ENCODE data around the gene DMPK. TPM values are rescaled to one million over a fixed set of nuclear protein-coding genes. Genes with fewer than 3 reads are reported as not detected.
"Not testable (repeated sequence)": the region's sequence is repeated elsewhere in the genome, so short reads cannot be mapped to it uniquely, and the experiment has no call there.

The DMPK gene
- total RNA-seq, 1 donor from 2014 or later = 107 TPM

GRCh38 chr19:45800070-45800553, 17.8 kb upstream of the DMPK start:
- TF ChIP-seq, protein P1, sequence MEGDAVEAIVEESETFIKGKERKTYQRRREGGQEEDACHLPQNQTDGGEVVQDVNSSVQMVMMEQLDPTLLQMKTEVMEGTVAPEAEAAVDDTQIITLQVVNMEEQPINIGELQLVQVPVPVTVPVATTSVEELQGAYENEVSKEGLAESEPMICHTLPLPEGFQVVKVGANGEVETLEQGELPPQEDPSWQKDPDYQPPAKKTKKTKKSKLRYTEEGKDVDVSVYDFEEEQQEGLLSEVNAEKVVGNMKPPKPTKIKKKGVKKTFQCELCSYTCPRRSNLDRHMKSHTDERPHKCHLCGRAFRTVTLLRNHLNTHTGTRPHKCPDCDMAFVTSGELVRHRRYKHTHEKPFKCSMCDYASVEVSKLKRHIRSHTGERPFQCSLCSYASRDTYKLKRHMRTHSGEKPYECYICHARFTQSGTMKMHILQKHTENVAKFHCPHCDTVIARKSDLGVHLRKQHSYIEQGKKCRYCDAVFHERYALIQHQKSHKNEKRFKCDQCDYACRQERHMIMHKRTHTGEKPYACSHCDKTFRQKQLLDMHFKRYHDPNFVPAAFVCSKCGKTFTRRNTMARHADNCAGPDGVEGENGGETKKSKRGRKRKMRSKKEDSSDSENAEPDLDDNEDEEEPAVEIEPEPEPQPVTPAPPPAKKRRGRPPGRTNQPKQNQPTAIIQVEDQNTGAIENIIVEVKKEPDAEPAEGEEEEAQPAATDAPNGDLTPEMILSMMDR (IDR thresholded peaks at IDR 0.05; ENCODE audit: partially characterized antibody, unreplicated experiment) = no peak
- H3K4me3 Mint-ChIP-seq (ENCODE audit: unreplicated experiment) = no peak overlapping the region
- no peaks in the 10 kb centered on the region for H3K9me3 Mint-ChIP-seq (ENCODE audit: unreplicated experiment)
- H3K36me3 Mint-ChIP-seq (ENCODE audit: unreplicated experiment) = no peaks in the 10 kb centered on the region
- no peak overlapping the region for H3K27ac Mint-ChIP-seq (ENCODE audit: unreplicated experiment)
- DNase-seq = no peak
- peaks cover 5% of the 10 kb centered on the region for H3K27me3 Mint-ChIP-seq (ENCODE audit: unreplicated experiment)
- peaks cover 3% of the 10 kb centered on the region for H3K4me1 Mint-ChIP-seq (ENCODE audit: low read depth, unreplicated experiment)

DNA sequence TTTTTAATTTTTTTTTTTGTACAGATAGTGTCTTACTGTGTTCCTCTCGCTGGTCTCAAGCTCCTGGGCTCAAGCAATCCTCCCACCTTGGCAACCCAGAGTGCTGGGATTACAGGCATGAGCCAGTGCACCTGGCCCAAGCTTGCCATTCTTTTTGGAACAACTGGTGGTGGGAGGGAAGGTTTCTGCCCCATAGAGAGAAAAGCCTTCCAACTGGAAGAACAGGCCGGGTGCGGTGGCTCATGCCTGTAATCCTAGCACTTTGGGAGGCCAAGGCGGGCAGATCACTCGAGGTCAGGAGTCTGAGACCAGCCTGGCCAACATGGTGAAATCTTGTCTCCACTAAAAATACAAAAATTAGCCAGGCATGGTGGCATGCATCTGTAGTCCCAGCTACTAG, 17.3 kb upstream of the DMPK start:
- DNase-seq; H3K4me1 Mint-ChIP-seq (ENCODE audit: low read depth, unreplicated experiment); H3K27ac Mint-ChIP-seq (ENCODE audit: unreplicated experiment); H3K36me3 Mint-ChIP-seq (ENCODE audit: unreplicated experiment); H3K4me3 Mint-ChIP-seq (ENCODE audit: unreplicated experiment); H3K9me3 Mint-ChIP-seq (ENCODE audit: unreplicated experiment); H3K27me3 Mint-ChIP-seq (ENCODE audit: unreplicated experiment): not testable (repeated sequence)

GRCh38 chr19:45798995-45799517, 16.8 kb upstream of the DMPK start:
- Mint-ChIP-seq H3K27ac (ENCODE audit: unreplicated experiment) (no peak overlapping the region), H3K4me1 (ENCODE audit: low read depth, unreplicated experiment) (peaks cover 3% of the 10 kb centered on the region), H3K9me3 (ENCODE audit: unreplicated experiment) (no peaks in the 10 kb centered on the region), H3K27me3 (ENCODE audit: unreplicated experiment) (peaks cover 5% of the 10 kb centered on the region), H3K4me3 (ENCODE audit: unreplicated experiment) (no peak overlapping the region), H3K36me3 (ENCODE audit: unreplicated experiment) (no peaks in the 10 kb centered on the region)
- peak; percentile 76 for DNase-seq
- TF ChIP-seq, protein P1 (IDR thresholded peaks at IDR 0.05; ENCODE audit: partially characterized antibody, unreplicated experiment) = peak; percentile 88

DNA sequence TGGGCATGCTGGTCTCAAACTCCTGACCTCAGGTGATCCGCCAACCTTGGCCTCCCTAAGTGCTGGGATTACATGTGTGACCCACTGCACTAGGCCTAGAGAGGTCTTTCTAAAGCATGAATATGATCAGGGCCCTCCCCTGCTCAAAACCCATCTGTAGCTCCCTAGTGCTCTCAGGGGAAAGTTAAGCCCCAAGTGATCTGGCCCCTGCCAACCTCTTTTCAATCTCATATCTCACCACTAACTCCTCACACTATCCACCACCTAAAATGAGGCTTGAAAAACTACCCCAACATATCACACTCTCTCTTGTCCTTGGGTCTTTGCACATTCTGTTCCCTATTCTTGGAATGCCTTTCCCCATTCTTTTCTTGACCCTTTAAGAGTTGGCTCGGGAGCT, 12.3 kb upstream of the DMPK start:
- Mint-ChIP-seq H3K27me3 (ENCODE audit: unreplicated experiment) (peaks cover 9% of the 10 kb centered on the region), H3K36me3 (ENCODE audit: unreplicated experiment) (no peaks in the 10 kb centered on the region), H3K9me3 (ENCODE audit: unreplicated experiment) (peaks cover 8% of the 10 kb centered on the region), H3K4me3 (ENCODE audit: unreplicated experiment) (no peak overlapping the region), H3K4me1 (ENCODE audit: low read depth, unreplicated experiment) (peaks cover 16% of the 10 kb centered on the region), H3K27ac (ENCODE audit: unreplicated experiment) (no peak overlapping the region)
- TF ChIP-seq, protein P1 (IDR thresholded peaks at IDR 0.05; ENCODE audit: partially characterized antibody, unreplicated experiment) = no peak
- DNase-seq = no peak

GRCh38 chr19:45793876-45794275, 11.6 kb upstream of the DMPK start:
- H3K27me3 Mint-ChIP-seq (ENCODE audit: unreplicated experiment) = peaks cover 9% of the 10 kb centered on the region
- no peak for DNase-seq
- H3K4me3 Mint-ChIP-seq (ENCODE audit: unreplicated experiment) = peak overlapping the region; percentile 56
- no peak overlapping the region for H3K27ac Mint-ChIP-seq (ENCODE audit: unreplicated experiment)
- H3K9me3 Mint-ChIP-seq (ENCODE audit: unreplicated experiment) = peaks cover 8% of the 10 kb centered on the region
- TF ChIP-seq, protein P1 (IDR thresholded peaks at IDR 0.05; ENCODE audit: partially characterized antibody, unreplicated experiment) = no peak
- H3K4me1 Mint-ChIP-seq (ENCODE audit: low read depth, unreplicated experiment) = peaks cover 13% of the 10 kb centered on the region
- no peaks in the 10 kb centered on the region for H3K36me3 Mint-ChIP-seq (ENCODE audit: unreplicated experiment)
